ENCODE measurements around the gene PGBD1.
A peak's percentile ranks its signal among the peaks of the same experiment; 100 is the strongest.

Gene PGBD1, protein sequence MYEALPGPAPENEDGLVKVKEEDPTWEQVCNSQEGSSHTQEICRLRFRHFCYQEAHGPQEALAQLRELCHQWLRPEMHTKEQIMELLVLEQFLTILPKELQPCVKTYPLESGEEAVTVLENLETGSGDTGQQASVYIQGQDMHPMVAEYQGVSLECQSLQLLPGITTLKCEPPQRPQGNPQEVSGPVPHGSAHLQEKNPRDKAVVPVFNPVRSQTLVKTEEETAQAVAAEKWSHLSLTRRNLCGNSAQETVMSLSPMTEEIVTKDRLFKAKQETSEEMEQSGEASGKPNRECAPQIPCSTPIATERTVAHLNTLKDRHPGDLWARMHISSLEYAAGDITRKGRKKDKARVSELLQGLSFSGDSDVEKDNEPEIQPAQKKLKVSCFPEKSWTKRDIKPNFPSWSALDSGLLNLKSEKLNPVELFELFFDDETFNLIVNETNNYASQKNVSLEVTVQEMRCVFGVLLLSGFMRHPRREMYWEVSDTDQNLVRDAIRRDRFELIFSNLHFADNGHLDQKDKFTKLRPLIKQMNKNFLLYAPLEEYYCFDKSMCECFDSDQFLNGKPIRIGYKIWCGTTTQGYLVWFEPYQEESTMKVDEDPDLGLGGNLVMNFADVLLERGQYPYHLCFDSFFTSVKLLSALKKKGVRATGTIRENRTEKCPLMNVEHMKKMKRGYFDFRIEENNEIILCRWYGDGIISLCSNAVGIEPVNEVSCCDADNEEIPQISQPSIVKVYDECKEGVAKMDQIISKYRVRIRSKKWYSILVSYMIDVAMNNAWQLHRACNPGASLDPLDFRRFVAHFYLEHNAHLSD

DNA sequence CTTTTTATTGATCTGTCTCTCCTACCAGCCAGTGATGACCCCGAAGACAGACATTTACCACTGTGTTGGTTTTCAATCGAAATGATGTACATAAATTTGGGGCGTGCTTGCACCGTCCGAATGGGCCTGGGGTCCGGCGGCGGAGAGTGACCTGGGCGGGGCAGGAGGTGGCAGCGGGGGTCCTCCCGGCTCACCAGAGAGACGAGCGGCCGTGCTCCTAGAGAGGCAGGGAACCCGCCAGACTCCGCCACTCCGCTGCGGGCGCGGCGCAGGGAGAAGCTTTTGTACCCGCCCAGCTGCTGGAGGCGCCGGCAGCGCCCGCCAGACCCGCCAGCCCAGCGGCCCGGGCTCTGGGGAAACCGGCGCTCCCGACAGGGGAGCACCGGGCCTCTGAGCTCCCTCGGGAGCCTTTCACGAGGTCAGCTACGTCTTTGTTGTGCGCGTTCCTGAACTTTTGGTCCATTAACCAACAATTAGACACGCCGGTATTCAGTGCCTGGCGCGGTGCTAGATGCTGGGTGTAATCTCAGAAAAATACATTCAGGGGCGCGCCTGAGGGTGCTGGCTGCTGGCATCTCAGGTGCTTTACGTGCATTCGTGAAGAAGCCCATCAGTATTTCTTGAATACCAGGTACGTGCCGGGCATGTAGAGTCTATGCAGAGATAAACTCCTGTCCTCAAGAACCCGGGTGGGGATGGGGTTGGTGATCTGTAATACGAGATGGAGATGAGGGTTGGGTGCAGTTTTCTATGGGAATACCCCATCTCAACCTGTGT lies at the start of gene PGBD1:
Gene PGBD1 (plus strand): TSS at position 285 of the 777 bp plus-strand sequence. CDS start 2,242 bp downstream, outside the sequence.
- TF ChIP-seq, protein P1, sequence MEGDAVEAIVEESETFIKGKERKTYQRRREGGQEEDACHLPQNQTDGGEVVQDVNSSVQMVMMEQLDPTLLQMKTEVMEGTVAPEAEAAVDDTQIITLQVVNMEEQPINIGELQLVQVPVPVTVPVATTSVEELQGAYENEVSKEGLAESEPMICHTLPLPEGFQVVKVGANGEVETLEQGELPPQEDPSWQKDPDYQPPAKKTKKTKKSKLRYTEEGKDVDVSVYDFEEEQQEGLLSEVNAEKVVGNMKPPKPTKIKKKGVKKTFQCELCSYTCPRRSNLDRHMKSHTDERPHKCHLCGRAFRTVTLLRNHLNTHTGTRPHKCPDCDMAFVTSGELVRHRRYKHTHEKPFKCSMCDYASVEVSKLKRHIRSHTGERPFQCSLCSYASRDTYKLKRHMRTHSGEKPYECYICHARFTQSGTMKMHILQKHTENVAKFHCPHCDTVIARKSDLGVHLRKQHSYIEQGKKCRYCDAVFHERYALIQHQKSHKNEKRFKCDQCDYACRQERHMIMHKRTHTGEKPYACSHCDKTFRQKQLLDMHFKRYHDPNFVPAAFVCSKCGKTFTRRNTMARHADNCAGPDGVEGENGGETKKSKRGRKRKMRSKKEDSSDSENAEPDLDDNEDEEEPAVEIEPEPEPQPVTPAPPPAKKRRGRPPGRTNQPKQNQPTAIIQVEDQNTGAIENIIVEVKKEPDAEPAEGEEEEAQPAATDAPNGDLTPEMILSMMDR (IDR thresholded peaks at IDR 0.05; ENCODE audit: low read depth, low read length, missing control alignments): no peak
- no peak for DNase-seq (ENCODE audit: extremely low read depth, low read depth)
- peak within 1 kb of the TSS; percentile 75 for H3K4me3 ChIP-seq (replicated peaks; ENCODE audit: low read depth, low read length)

GRCh38 chr6:28232785-28233184 lies 48.6 kb upstream of the PGBD1 start:
- no peak for DNase-seq (ENCODE audit: extremely low read depth, low read depth)
- no peak overlapping the region for H3K4me3 ChIP-seq (replicated peaks; ENCODE audit: low read depth, low read length)
- TF ChIP-seq, protein P1 (IDR thresholded peaks at IDR 0.05; ENCODE audit: low read depth, low read length, missing control alignments): no peak

- no peak for DNase-seq (ENCODE audit: extremely low read depth, low read depth)
- TF ChIP-seq, protein P1 (IDR thresholded peaks at IDR 0.05; ENCODE audit: low read depth, low read length, missing control alignments): no peak
- no peak overlapping the region for H3K4me3 ChIP-seq (replicated peaks; ENCODE audit: low read depth, low read length)
Observed at GRCh38 chr6:28235912-28236452, 45.4 kb upstream of the PGBD1 start.

DNA sequence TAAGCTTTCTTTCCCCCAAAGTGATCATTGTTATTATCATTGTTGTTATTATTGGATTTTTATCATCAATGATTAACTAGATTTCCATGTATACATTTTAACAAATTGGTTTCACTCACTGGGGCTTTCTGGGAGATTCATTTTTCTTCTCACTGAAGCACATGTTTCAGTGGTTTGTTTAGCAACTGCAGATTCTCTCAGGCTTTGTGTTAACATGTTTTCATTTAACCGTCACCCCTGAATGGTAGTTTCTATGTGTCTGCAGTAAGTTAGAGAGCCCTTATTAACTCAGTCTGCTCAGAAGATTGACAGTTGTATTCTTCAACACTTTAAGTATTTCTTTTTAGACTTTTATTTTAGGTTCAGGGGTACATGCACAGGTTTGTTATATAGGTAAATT lies 41.7 kb upstream of the PGBD1 start:
- TF ChIP-seq, protein P1 (IDR thresholded peaks at IDR 0.05; ENCODE audit: low read depth, low read length, missing control alignments): no peak
- no peak for DNase-seq (ENCODE audit: extremely low read depth, low read depth)
- H3K4me3 ChIP-seq (replicated peaks; ENCODE audit: low read depth, low read length): no peak overlapping the region

DNA sequence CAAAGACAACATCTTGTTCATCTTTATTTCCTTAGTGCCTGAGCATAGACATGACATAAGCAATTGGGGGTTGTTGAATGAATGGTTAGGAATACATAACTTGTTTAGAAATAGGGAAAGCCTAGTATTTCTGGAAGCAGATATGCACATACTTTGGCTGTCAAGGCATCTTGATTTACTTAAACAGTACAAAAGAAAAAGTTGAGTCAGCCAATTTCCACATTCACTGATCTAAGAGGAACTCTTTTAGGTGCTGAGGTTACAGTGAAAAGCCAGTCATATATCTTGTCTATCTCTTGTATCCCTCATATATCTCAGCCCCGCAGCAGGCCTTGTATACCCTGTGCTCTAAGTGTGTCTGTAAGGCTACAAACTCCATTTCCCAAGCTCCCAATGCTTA lies 40.9 kb upstream of the PGBD1 start:
- no peak overlapping the region for H3K4me3 ChIP-seq (replicated peaks; ENCODE audit: low read depth, low read length)
- TF ChIP-seq, protein P1 (IDR thresholded peaks at IDR 0.05; ENCODE audit: low read depth, low read length, missing control alignments): no peak
- no peak for DNase-seq (ENCODE audit: extremely low read depth, low read depth)

DNA sequence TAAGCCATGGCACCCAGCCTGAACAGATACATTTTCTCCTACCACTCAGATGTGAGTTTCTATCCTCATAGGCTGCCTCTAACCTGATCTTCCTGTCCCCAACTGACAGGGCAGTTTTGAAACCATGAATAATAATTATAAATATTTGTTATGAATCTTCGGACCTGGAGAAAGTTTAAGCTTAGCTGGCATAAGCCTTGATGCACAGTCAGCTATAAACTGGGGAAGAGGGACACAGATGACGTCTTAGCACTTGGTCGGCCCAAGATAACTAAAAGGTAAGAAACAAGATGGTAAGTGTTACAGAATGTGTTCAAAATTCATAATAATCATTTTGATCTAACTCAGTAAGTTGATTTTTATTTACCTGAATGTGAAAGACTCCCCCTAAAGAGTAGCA lies 37.4 kb upstream of the PGBD1 start:
- TF ChIP-seq, protein P1 (IDR thresholded peaks at IDR 0.05; ENCODE audit: low read depth, low read length, missing control alignments): no peak
- DNase-seq (ENCODE audit: extremely low read depth, low read depth): no peak
- H3K4me3 ChIP-seq (replicated peaks; ENCODE audit: low read depth, low read length): no peak overlapping the region

All from HFF-Myc (cell line).